B cell (primary cell): ENCODE measurements around the gene ULBP2. TPM values are rescaled to one million over a fixed set of nuclear protein-coding genes. Genes with fewer than 3 reads are reported as not detected.
"Not testable (repeated sequence)": the region's sequence is repeated elsewhere in the genome, so short reads cannot be mapped to it uniquely, and the experiment has no call there.

Experiments used
- ATAC-seq: fragments of 200-7000 bp; cut with Tn5 transposase; one replicate; pipeline ENCODE4 v1.10.0; 2021; ENCODE audit warnings: low read depth, mild to moderate bottlenecking, moderate number of reproducible peaks, moderate library complexity
- CTCF ChIA-PET: fragments of 350-600 bp; sonication (Branson Sonifier 250); formaldehyde crosslinking; loops from one replicate; lab custom pipeline; 2021; ENCODE audit warnings: antibody characterized with exemption, inconsistent platforms; lab: Charles Lee
- POLR2A ChIA-PET: fragments of 350-600 bp; sonication (Branson Sonifier 250); formaldehyde crosslinking; loops from one replicate; lab custom pipeline; 2021; ENCODE audit warnings: antibody characterized with exemption; lab: Charles Lee
- DNase-seq: peaks from one replicate; pipeline ENCODE4 v3.0.0; 2013
- H2AFZ ChIP-seq: 2 replicates; pipeline ENCODE4 v1.6.1; 2012; ENCODE audit warnings: mild to moderate bottlenecking, low read depth, low read length; ENCODE audit not compliant: insufficient read depth, poor library complexity, severe bottlenecking
- H3K27ac ChIP-seq, 2 donors: 1 replicate in 1 of 2; 2 replicates in 1 of 2; pipeline ENCODE4 v1.5.1; 2012 to 2013; ENCODE audit warnings: low read length in 2 of 2, mild to moderate bottlenecking in 2 of 2, moderate library complexity in 1 of 2
- H3K27me3 ChIP-seq, 4 experiments: fragments of 200-600 bp in 1 of 4; sonication (generic) in 1 of 4; replicated peaks in 1 of 4; 1 replicate in 2 of 4; 2 replicates in 2 of 4; pipeline versions ENCODE4 v1.6.1 to v1.7.0; 2013 to 2016; ENCODE audit warnings: low read length in 3 of 4, mild to moderate bottlenecking in 2 of 4, mixed read lengths in 1 of 4, moderate library complexity in 1 of 4; ENCODE audit not compliant: insufficient read depth in 4 of 4, control insufficient read depth in 3 of 4; ENCODE audit errors: control extremely low read depth in 1 of 4
- H3K36me3 ChIP-seq, 2 experiments: replicated peaks in 1 of 2; 1 replicate in 1 of 2; 2 replicates in 1 of 2; pipeline versions ENCODE4 v1.6.1 to v1.7.1; 2013; ENCODE audit warnings: low read length in 1 of 2; ENCODE audit not compliant: insufficient read depth in 2 of 2, control insufficient read depth in 1 of 2; ENCODE audit errors: control extremely low read depth in 1 of 2, extremely low read depth in 1 of 2
- H3K4me1 ChIP-seq, 2 donors: fragments of 200-600 bp in 1 of 2; sonication (generic) in 1 of 2; 1 replicate in 1 of 2; 2 replicates in 1 of 2; pipeline versions ENCODE4 v1.5.1 to v1.6.1; 2013 to 2017; ENCODE audit warnings: low read length in 2 of 2; ENCODE audit not compliant: control insufficient read depth in 2 of 2, insufficient read depth in 2 of 2
- H3K4me2 ChIP-seq: replicated peaks from 2 replicates; pipeline ENCODE3; 2012; ENCODE audit warnings: mild to moderate bottlenecking, low read depth, low read length; ENCODE audit not compliant: poor library complexity, severe bottlenecking
- H3K4me3 ChIP-seq, 5 experiments: fragments of 200-600 bp in 1 of 5; sonication (generic) in 1 of 5; 1 replicate in 3 of 5; 2 replicates in 2 of 5; pipeline versions ENCODE4 v1.5.1 to v1.7.0; 2011 to 2016; ENCODE audit warnings: low read length in 4 of 5, mild to moderate bottlenecking in 4 of 5, low read depth in 2 of 5, control low read depth in 1 of 5, moderate library complexity in 1 of 5; ENCODE audit not compliant: insufficient read depth in 1 of 5; ENCODE audit errors: control extremely low read depth in 1 of 5, extremely low read depth in 1 of 5
- H3K79me2 ChIP-seq: fragments of 200-600 bp; sonication (generic); one replicate; pipeline ENCODE4 v1.6.0; 2016; ENCODE audit warnings: low read length; ENCODE audit not compliant: control insufficient read depth, insufficient read depth
- H3K9ac ChIP-seq: fragments of 200-600 bp; sonication (generic); 2 replicates; pipeline ENCODE4 v1.6.1; 2017; ENCODE audit warnings: mild to moderate bottlenecking, low read length, moderate library complexity
- H3K9me3 ChIP-seq, 3 donors: one replicate each; pipeline versions ENCODE4 v1.6.1 to v1.7.1; 2013; ENCODE audit warnings: low read length in 2 of 3; ENCODE audit not compliant: control insufficient read depth in 2 of 3, insufficient read depth in 1 of 3; ENCODE audit errors: control extremely low read depth in 1 of 3
- H4K20me1 ChIP-seq: 2 replicates; pipeline ENCODE4 v1.6.0; 2012; ENCODE audit warnings: mild to moderate bottlenecking, low read length; ENCODE audit not compliant: insufficient read depth, control insufficient read depth, poor library complexity, severe bottlenecking
- H3K27ac Mint-ChIP-seq: one replicate; pipeline ENCODE4 v1.8.0; 2021; ENCODE audit warnings: mixed read lengths
- H3K27me3 Mint-ChIP-seq: one replicate; pipeline ENCODE4 v1.8.0; 2021; ENCODE audit warnings: mixed read lengths
- H3K4me1 Mint-ChIP-seq: one replicate; pipeline ENCODE4 v1.8.0; 2021; ENCODE audit warnings: mixed read lengths
- H3K4me3 Mint-ChIP-seq: one replicate; pipeline ENCODE4 v1.8.0; 2021; ENCODE audit warnings: mixed read lengths
- H3K9me3 Mint-ChIP-seq: one replicate; pipeline ENCODE4 v1.8.0; 2022; ENCODE audit warnings: mixed read lengths; ENCODE audit not compliant: insufficient read depth
- CTCF ChIP-seq: fragments of 200-600 bp; IDR thresholded peaks from one replicate; pipeline ENCODE4 v1.8.0; 2022; ENCODE audit warnings: antibody characterized with exemption, mild to moderate bottlenecking
- EZH2 ChIP-seq: IDR thresholded peaks from 2 replicates; pipeline ENCODE4 v1.6.1; 2012; ENCODE audit warnings: borderline replicate concordance, low read depth, mild to moderate bottlenecking, moderate library complexity, low read length; ENCODE audit not compliant: insufficient read depth, poor library complexity, severe bottlenecking
- WGBS: methylation state at CpG from one replicate; pipeline ENCODE4 v1.1.5; 2013; ENCODE audit warnings: missing lambda C conversion rate; ENCODE audit not compliant: insufficient coverage; 5-methylcytosine and 5-hydroxymethylcytosine counted together
- intact Hi-C: fragments of 100-400 bp; cut with micrococcal nuclease; formaldehyde crosslinking; loops from one replicate; pipeline ENCODE4 v1.10.0; 2022
- polyA plus RNA-seq: library from polyadenylated mRNA; depleted of rRNA; stranded (reverse); fragments of >200 nt; gene quantifications from 2 replicates; pipeline ENCODE4 v1.2.3, GENCODE V29; 2012
- total RNA-seq, 2 donors: library from RNA; stranded (reverse); fragments of 120-200 nt in 1 of 2; gene quantifications; 1 replicate in 1 of 2; 2 replicates in 1 of 2; pipeline versions ENCODE4 v1.2.3 to v1.2.4, GENCODE V29; 2013 to 2022

The ULBP2 gene
- total and polyA plus RNA-seq, 2 donors (not counting 1 experiment from before 2014, with no cell fraction given) = 0.31 TPM; not detected in 1

DNA sequence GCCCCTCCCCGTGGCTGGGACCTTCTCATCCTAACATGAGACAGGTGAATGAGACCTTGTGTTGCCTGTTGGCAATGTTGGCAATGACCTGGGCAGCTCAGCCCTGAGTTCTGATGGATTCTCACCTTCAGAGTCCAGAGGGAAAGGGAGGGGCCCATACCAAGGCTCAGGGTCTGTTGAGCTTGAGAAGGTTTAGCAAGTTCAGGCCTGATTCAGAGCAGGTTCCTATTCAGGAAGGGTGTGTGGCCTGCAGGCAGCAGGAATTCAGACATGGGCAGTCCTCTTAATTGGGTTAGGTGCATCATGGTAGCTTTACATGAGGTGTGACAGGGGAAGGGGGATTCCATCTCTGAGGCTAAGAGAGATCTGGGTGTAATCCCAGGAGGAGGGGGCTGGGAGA is 5.7 kb downstream of the ULBP2 start:
- POLR2A ChIA-PET, H3K27ac ChIP-seq, H3K79me2 ChIP-seq, H4K20me1 ChIP-seq, H3K4me3 Mint-ChIP-seq, H3K27ac Mint-ChIP-seq, H3K4me3 ChIP-seq, H3K9me3 Mint-ChIP-seq, intact Hi-C loops, H3K9me3 ChIP-seq, H2AFZ ChIP-seq, H3K9ac ChIP-seq, H3K4me2 ChIP-seq, H3K36me3 ChIP-seq, CTCF ChIA-PET, ATAC-seq, H3K4me1 Mint-ChIP-seq, DNase-seq, H3K4me1 ChIP-seq: not testable (repeated sequence)
- H3K27me3 ChIP-seq = peaks cover 0 to 40% (median 21%) of the 10 kb centered on the region in 4 experiments
- no CpG with 5 or more reads among the region's 1 CpG for WGBS
- H3K27me3 Mint-ChIP-seq = peaks cover 64% of the 10 kb centered on the region

- Histone ChIP-seq H3K79me2 (no peaks in the 10 kb centered on the region), H3K27me3 (peaks cover 0 to 41% (median 24%) of the 10 kb centered on the region in 4 experiments), H3K9me3 (no peaks in the 10 kb centered on the region), H3K27ac (no peak overlapping the region), H3K9ac (no peak overlapping the region), H3K4me2 (no peak overlapping the region), H3K4me1 (no peaks in the 10 kb centered on the region), H3K4me3 (no peak overlapping the region), H4K20me1 (no peaks in the 10 kb centered on the region), H2AFZ (no peak overlapping the region), H3K36me3 (no peaks in the 10 kb centered on the region)
- Mint-ChIP-seq H3K4me1 (no peaks in the 10 kb centered on the region), H3K27ac (no peak overlapping the region), H3K27me3 (peaks cover 64% of the 10 kb centered on the region), H3K4me3 (no peak overlapping the region), H3K9me3 (no peaks in the 10 kb centered on the region)
- no peak for DNase-seq
- intact Hi-C loops = no loop called here
- TF ChIP-seq EZH2 (no peak), CTCF (no peak)
- ATAC-seq = no peak
- ChIA-PET CTCF (no interaction called here), POLR2A (no interaction called here)
- 60% methylated on average over 1 of the region's 1 CpG for WGBS
These were observed 6.2 kb downstream of the ULBP2 start for GRCh38 chr6:149948011-149948410.
